Stimulated activated CD4-positive, alpha-beta T cell treated with anti-CD3 and anti-CD28 coated beads, Interleukin-1b, Interleukin-23, amount 100 ng/mL, for 48 hours (primary cell): ENCODE measurements around the gene FYN.

ENCODE experiments used
- DNase-seq: peaks from one replicate; pipeline ENCODE4 v3.0.0-alpha.2; 2020

Gene FYN

GRCh38 chr6:111743862-111744692 lies 129.2 kb downstream of the FYN start:
- DNase-seq, result no peak

GRCh38 chr6:111743360-111743759 lies 129.9 kb downstream of the FYN start:
- no peak for DNase-seq

- no peak for DNase-seq
These were observed 131.9 kb downstream of the FYN start for GRCh38 chr6:111741177-111741952.

- DNase-seq, result no peak
These were observed 132.7 kb downstream of the FYN start for GRCh38 chr6:111740506-111740905.

GRCh38 chr6:111739257-111739696 lies 134.0 kb downstream of the FYN start:
- no peak for DNase-seq

GRCh38 chr6:111738631-111739030 lies 134.6 kb downstream of the FYN start:
- DNase-seq, result no peak

- DNase-seq, result no peak
These were observed 135.1 kb downstream of the FYN start for GRCh38 chr6:111738156-111738555.

GRCh38 chr6:111737065-111737521 lies 136.2 kb downstream of the FYN start:
- DNase-seq, result peak; percentile 40

- no peak for DNase-seq
These were observed 137.1 kb downstream of the FYN start for GRCh38 chr6:111736005-111736608.

GRCh38 chr6:111734068-111735061 lies 138.9 kb downstream of the FYN start:
- no peak for DNase-seq

GRCh38 chr6:111732390-111732789 lies 140.9 kb downstream of the FYN start:
- DNase-seq, result no peak

- no peak for DNase-seq
These were observed 141.6 kb downstream of the FYN start for GRCh38 chr6:111731456-111732195.

- no peak for DNase-seq
These were observed 142.4 kb downstream of the FYN start for GRCh38 chr6:111730864-111731263.

- DNase-seq, result no peak
These were observed 145.4 kb downstream of the FYN start for GRCh38 chr6:111727802-111728201.

- DNase-seq, result no peak
These were observed 146.2 kb downstream of the FYN start for GRCh38 chr6:111727041-111727440.

- DNase-seq, result no peak
These were observed 147.7 kb downstream of the FYN start for GRCh38 chr6:111725446-111726112.

GRCh38 chr6:111724505-111724904 lies 148.7 kb downstream of the FYN start:
- no peak for DNase-seq

- DNase-seq, result no peak
These were observed 149.2 kb downstream of the FYN start for GRCh38 chr6:111724039-111724438.

- no peak for DNase-seq
These were observed 149.8 kb downstream of the FYN start for GRCh38 chr6:111723412-111723970.

GRCh38 chr6:111722179-111722731 lies 151.0 kb downstream of the FYN start:
- no peak for DNase-seq
